Left lung (tissue), 10 donors: ENCODE measurements around the gene GALNT2. TPM values are rescaled to one million over a fixed set of nuclear protein-coding genes. Genes with fewer than 3 reads are reported as not detected.
A peak's percentile ranks its signal among the peaks of the same experiment; 100 is the strongest.

Experiments used
- ATAC-seq: fragments of 200-7000 bp; cut with Tn5 transposase; one replicate; pipeline ENCODE4 v1.9.1; 2020; ENCODE audit warnings: moderate library complexity
- DNase-seq, 4 donors: peaks; one replicate each; pipeline ENCODE4 v3.0.0-alpha.2; 2013 to 2020
- H3K27ac ChIP-seq, 2 donors: fragments of 200-600 bp; sonication (generic) in 1 of 2; one replicate each; pipeline versions ENCODE4 v1.5.0 to v1.8.0; 2020 to 2021
- H3K27me3 ChIP-seq, 2 donors: fragments of 200-600 bp; sonication (generic) in 1 of 2; one replicate each; pipeline versions ENCODE4 v1.5.0 to v1.8.0; 2020 to 2021
- H3K36me3 ChIP-seq, 2 donors: fragments of 200-600 bp; sonication (generic) in 1 of 2; one replicate each; pipeline versions ENCODE4 v1.5.0 to v1.8.0; 2020 to 2021
- H3K4me1 ChIP-seq, 2 donors: fragments of 200-600 bp; one replicate each; pipeline ENCODE4 v1.8.0; 2021
- H3K4me3 ChIP-seq, 2 donors: fragments of 200-600 bp; sonication (generic) in 1 of 2; one replicate each; pipeline versions ENCODE4 v1.5.0 to v1.8.0; 2020 to 2021; ENCODE audit warnings: mild to moderate bottlenecking in 1 of 2
- H3K9me3 ChIP-seq, 2 donors: fragments of 200-600 bp; sonication (generic) in 1 of 2; one replicate each; pipeline versions ENCODE4 v1.5.0 to v1.8.0; 2020 to 2021
- CTCF ChIP-seq, 2 donors: fragments of 200-600 bp; sonication (generic) in 1 of 2; IDR thresholded peaks; one replicate each; pipeline versions ENCODE4 v1.5.0 to v1.8.0; 2021; ENCODE audit warnings: antibody characterized with exemption in 2 of 2
- intact Hi-C, 2 donors: fragments of 100-400 bp; cut with DNase I; formaldehyde crosslinking; loops; one replicate each; pipeline versions ENCODE4 v1.11.2 to v1.14.2; 2022
- polyA plus RNA-seq, 6 donors: library from polyadenylated mRNA; unstranded; fragments of 120-200 nt; gene quantifications; one replicate each; pipeline ENCODE4 v1.2.1, GENCODE V29; 2013; ENCODE audit not compliant: insufficient read length in 6 of 6
- total RNA-seq, 2 donors: library from RNA; stranded (reverse); fragmentation: NEBNext Ultra II Directional; extraction: Animal tissue kit (Norgen Biotek cat#: 25700); gene quantifications; one replicate each; pipeline ENCODE4 v1.2.1, GENCODE V29; 2021
- donor health status: DM: no; HTN: yes; CAD: no.
- donor health status: DM: no; HTN: no; CAD: no.

The GALNT2 gene
- total and polyA plus RNA-seq, 8 donors = 27.6 to 114 (median 40.0) TPM

- ATAC-seq = no peak
These were observed 2.8 kb upstream of the GALNT2 start for GRCh38 chr1:230064283-230064682.

GRCh38 chr1:230065161-230065560 is 1.9 kb upstream of the GALNT2 start:
- ATAC-seq = no peak
- Histone ChIP-seq H3K27ac (no peak overlapping the region), H3K4me1 (peaks cover 12 to 27% of the 10 kb centered on the region in 2 donors), H3K4me3 (no peak overlapping the region), H3K9me3 (peaks cover 0 to 5% of the 10 kb centered on the region in 2 donors), H3K36me3 (no peaks in the 10 kb centered on the region), H3K27me3 (no peaks in the 10 kb centered on the region)
- intact Hi-C loops = no loop called here
- DNase-seq = no peak
- no peak for TF ChIP-seq CTCF (IDR thresholded peaks at IDR 0.05)

More at GRCh38 chr1:230064283-230064682, 2.8 kb upstream of the GALNT2 start:
- Histone ChIP-seq H3K27me3 (no peaks in the 10 kb centered on the region), H3K4me3 (no peak overlapping the region), H3K4me1 (peaks cover 7 to 18% of the 10 kb centered on the region in 2 donors), H3K27ac (no peak overlapping the region), H3K36me3 (no peaks in the 10 kb centered on the region), H3K9me3 (peaks cover 0 to 5% of the 10 kb centered on the region in 2 donors)
- TF ChIP-seq CTCF (IDR thresholded peaks at IDR 0.05) = no peak
- DNase-seq = no peak
- intact Hi-C loops = no loop called here

- TF ChIP-seq CTCF (IDR thresholded peaks at IDR 0.05) = no peak
- intact Hi-C loops = no loop called here
- H3K27me3 ChIP-seq = no peaks in the 10 kb centered on the region
- H3K4me3 ChIP-seq = no peak overlapping the region
- H3K4me1 ChIP-seq = peaks cover 12 to 28% of the 10 kb centered on the region in 2 donors
- peaks cover 0 to 5% of the 10 kb centered on the region in 2 donors for H3K9me3 ChIP-seq
- peak overlapping the region in 1 of 2 donors; percentile 68 for H3K27ac ChIP-seq
- no peak for DNase-seq
- ATAC-seq = no peak
- H3K36me3 ChIP-seq = no peaks in the 10 kb centered on the region
These were observed 1.5 kb upstream of the GALNT2 start for GRCh38 chr1:230065571-230065970.

DNA sequence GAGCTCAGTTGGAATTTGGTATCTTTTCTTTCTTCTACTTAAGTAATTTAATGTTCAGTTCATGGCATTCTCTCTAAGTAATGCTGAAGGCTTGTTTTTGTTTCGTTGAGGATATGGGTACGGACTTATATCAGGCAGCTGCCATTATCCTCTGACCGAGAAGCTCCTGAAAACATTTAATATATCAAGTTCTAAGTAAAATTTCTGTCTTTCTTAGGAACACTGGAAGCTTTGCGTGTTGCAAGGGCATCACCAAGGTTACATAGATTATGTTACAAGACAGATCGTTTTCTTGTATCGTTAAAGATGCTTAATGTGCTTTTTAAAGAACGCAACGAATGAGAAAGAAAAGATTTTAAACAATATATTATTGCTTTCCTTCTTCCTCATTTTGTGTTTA is 1.0 kb upstream of the GALNT2 start:
- intact Hi-C loops = no loop called here
- Histone ChIP-seq H3K27me3 (no peaks in the 10 kb centered on the region), H3K4me3 (peak overlapping the region; percentile 30 to 77), H3K27ac (peak overlapping the region; percentile 68 to 90), H3K4me1 (peaks cover 12 to 28% of the 10 kb centered on the region in 2 donors), H3K9me3 (peaks cover 0 to 5% of the 10 kb centered on the region in 2 donors), H3K36me3 (no peaks in the 10 kb centered on the region)
- DNase-seq = no peak
- no peak for ATAC-seq
- no peak for TF ChIP-seq CTCF (IDR thresholded peaks at IDR 0.05)

DNA sequence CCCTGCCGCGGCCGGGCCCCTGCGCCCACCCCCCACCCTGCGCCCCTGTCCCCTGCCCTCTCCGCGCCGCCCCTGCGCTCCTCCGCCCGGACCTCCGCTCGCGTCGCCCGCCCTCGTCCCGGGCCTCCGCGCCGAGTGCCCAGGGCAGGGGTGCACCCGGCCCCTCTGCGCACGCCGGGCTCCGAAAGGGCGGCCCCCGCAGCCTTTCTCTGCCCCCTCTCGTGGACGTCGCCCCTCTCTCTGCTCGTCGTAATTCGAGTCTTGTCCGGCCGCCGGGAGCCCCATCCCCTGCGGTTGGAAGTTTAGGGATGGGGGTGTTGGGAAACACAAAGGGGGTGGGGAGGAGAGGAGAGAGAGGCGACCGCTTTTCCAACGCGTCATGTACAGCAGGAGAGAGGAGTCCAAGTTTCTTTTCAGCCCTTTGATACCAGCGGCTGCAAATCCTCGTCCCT is 407 bp downstream of the GALNT2 start:
- intact Hi-C loops = no loop called here
- ATAC-seq (peak; percentile 22), DNase-seq (peak in 2 of 4 donors; percentile 45 to 57)
- Histone ChIP-seq H3K36me3 (no peaks in the 10 kb centered on the region), H3K4me3 (peak overlapping the region; percentile 73 to 77), H3K27ac (peak overlapping the region; percentile 86 to 90), H3K4me1 (peaks cover 12 to 34% of the 10 kb centered on the region in 2 donors), H3K27me3 (no peaks in the 10 kb centered on the region), H3K9me3 (peaks cover 0 to 3% of the 10 kb centered on the region in 2 donors)
- no peak for TF ChIP-seq CTCF (IDR thresholded peaks at IDR 0.05)
